Heart right ventricle (tissue), 16 donors: ENCODE data around the gene ZNF600. TPM values are rescaled to one million over a fixed set of nuclear protein-coding genes. Genes with fewer than 3 reads are reported as not detected.
A peak's percentile ranks its signal among the peaks of the same experiment; 100 is the strongest.
"Not testable (repeated sequence)": the region's sequence is repeated elsewhere in the genome, so short reads cannot be mapped to it uniquely, and the experiment has no call there.

ENCODE experiments used
- ATAC-seq, 8 donors: fragments of 200-7000 bp; cut with Tn5 transposase; one replicate each; pipeline ENCODE4 v1.9.1; 2020; ENCODE audit warnings: mild to moderate bottlenecking in 8 of 8, moderate library complexity in 8 of 8, moderate number of reproducible peaks in 1 of 8
- DNase-seq, 2 donors: peaks; one replicate each; pipeline ENCODE4 v3.0.0-alpha.2; 2020
- H3K27ac ChIP-seq, 10 donors: fragments of 200-600 bp; sonication (generic) in 2 of 10; one replicate each; pipeline versions ENCODE4 v1.5.0 to v1.8.0; 2020 to 2022; ENCODE audit warnings: mild to moderate bottlenecking in 3 of 10
- H3K27me3 ChIP-seq, 7 donors: fragments of 200-600 bp; one replicate each; pipeline ENCODE4 v1.8.0; 2021 to 2022; ENCODE audit warnings: mild to moderate bottlenecking in 2 of 7
- H3K36me3 ChIP-seq, 9 donors: fragments of 200-600 bp; sonication (generic) in 1 of 9; one replicate each; pipeline versions ENCODE4 v1.5.0 to v1.8.0; 2020 to 2022; ENCODE audit warnings: mild to moderate bottlenecking in 2 of 9
- H3K4me1 ChIP-seq, 9 donors: fragments of 200-600 bp; sonication (generic) in 1 of 9; one replicate each; pipeline versions ENCODE4 v1.5.0 to v1.8.0; 2020 to 2022; ENCODE audit warnings: mild to moderate bottlenecking in 4 of 9
- H3K4me3 ChIP-seq, 10 donors: fragments of 200-600 bp; sonication (generic) in 2 of 10; one replicate each; pipeline versions ENCODE4 v1.5.0 to v1.8.0; 2020 to 2022; ENCODE audit warnings: mild to moderate bottlenecking in 7 of 10, moderate library complexity in 2 of 10
- H3K9me3 ChIP-seq, 11 donors: fragments of 200-600 bp in 10 of 11; sonication (generic) in 2 of 11; one replicate each; pipeline versions ENCODE4 v1.5.0 to v1.8.0; 2013 to 2022; ENCODE audit warnings: mild to moderate bottlenecking in 2 of 11, control low read depth in 1 of 11, moderate library complexity in 1 of 11
- CTCF ChIP-seq, 9 donors: fragments of 200-600 bp; sonication (generic) in 2 of 9; IDR thresholded peaks; one replicate each; pipeline versions ENCODE4 v1.5.0 to v1.8.0; 2021 to 2022; ENCODE audit warnings: antibody characterized with exemption in 9 of 9, mild to moderate bottlenecking in 5 of 9, moderate library complexity in 1 of 9
- WGBS, 2 donors: extraction: QIAGEN DNeasy Blood & Tissue Kit; methylation state at CpG; one replicate each; pipeline ENCODE4 v1.1.7; 2013; ENCODE audit warnings: inconsistent platforms in 1 of 2; 5-methylcytosine and 5-hydroxymethylcytosine counted together
- intact Hi-C, 10 donors: fragments of 100-400 bp; cut with DNase I; formaldehyde crosslinking; loops; one replicate each; pipeline versions ENCODE4 v1.11.1 to v1.14.2; 2022
- polyA plus RNA-seq, 2 donors: library from polyadenylated mRNA; stranded (reverse); fragments of 200-250 nt; gene quantifications; one replicate each; pipeline ENCODE4 v1.2.3, GENCODE V29; 2013
- total RNA-seq, 10 donors: library from RNA; stranded (reverse); fragmentation: NEBNext Ultra II Directional in 3 of 10; extraction: Animal tissue kit (Norgen Biotek cat#: 25700) in 3 of 10; gene quantifications; one replicate each; pipeline versions ENCODE4 v1.2.1 to v1.2.4, GENCODE V29; 2021 to 2023
- donor health status: Arrhythmogenic right ventricular cardiomyopathy.
- donor health status: ischemic (EF 13 %, LVEDD 7.1; RV severe dilation, severe dysfunction).
- donor health status: healthy with polysubstance abuse.
- donor health status: DM: no; HTN: yes; CAD: no.
- donor health status: DM: no; HTN: no; CAD: no.
- donor health status: ischemic (EF 25% LVEDD 6.9; RV normal size, moderate dysfunction).
- donor health status: ischemic (EF 25% LVEDD 5.7; RV mildly dilated, moderate dysfunction).
- donor health status: healthy.
- donor health status: DM: yes; HTN: yes; CAD: no.
- donor health status: Ischemic cardiomyopathy.
- donor health status: ischemic (EF 35%, LVEDD 5.7; RV mildly dilated, moderate dysfunction).
- donor health status: nonischemic (EF 11% LVEDD 7.7; RV severe dilation, severe dysfunction).
- donor health status: DM: yes; HTN: yes; CAD: no.
- donor health status: PGD.
- donor health status: ischemic (EF 29% LVEDD 5.4; RV normal size, mild dysfunction).
- donor health status: nonischemic (EF 23%, LVEDD 6.1; RV moderate dilation, normal function).

ZNF600 gene
- total and polyA plus RNA-seq, 12 donors: 1.5 to 6.9 (median 2.5) TPM

- intact Hi-C loops: no loop called here
- no peak overlapping the region for H3K27ac ChIP-seq
- 87 to 88% methylated on average over 23 of the region's 23 CpGs for WGBS, 2 donors
- DNase-seq: no peak
- no peaks in the 10 kb centered on the region for H3K4me1 ChIP-seq
- TF ChIP-seq CTCF (IDR thresholded peaks at IDR 0.05): no peak
- no peaks in the 10 kb centered on the region for H3K27me3 ChIP-seq
- H3K36me3 ChIP-seq: peaks cover 0 to 75% (median 16%) of the 10 kb centered on the region in 9 donors
- no peak overlapping the region for H3K4me3 ChIP-seq
- ATAC-seq: no peak
- no peaks in the 10 kb centered on the region for H3K9me3 ChIP-seq
These were observed 61.7 kb downstream of the ZNF600 start for GRCh38 chr19:52724701-52725514.

DNA sequence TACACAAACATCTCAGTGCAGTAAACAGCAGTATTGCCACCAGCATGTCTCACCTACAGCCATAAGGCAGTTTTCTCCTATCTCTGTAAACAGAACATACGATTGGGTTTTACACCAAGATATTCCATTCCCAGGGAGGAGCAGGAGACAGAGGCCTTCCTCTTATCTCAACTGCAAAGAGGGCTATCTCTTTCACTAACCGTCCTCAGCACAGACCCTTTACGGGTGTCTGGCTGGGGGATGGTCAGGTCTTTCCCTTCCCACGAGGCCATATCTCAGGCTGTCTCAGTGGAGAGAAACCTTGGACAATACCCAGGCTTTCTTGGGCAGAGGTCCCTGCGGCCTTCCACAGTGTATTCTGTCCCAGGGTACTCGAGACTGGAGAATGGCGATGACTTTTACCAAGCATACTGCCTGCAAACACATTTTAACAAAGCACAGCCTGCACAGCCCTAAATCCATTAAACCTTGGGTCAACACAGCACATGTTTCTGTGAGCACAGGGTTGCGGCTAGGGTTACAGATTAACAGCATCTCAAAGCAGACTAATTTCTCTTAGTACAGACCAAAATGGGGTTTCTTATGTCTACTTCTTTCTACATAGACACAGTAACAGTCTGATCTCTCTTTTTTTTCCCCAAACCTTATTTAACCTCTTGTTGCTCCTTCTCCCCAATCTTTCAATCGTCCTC, 62.5 kb downstream of the ZNF600 start:
- H3K27me3 ChIP-seq, ATAC-seq, DNase-seq, intact Hi-C loops, H3K4me1 ChIP-seq, H3K4me3 ChIP-seq, H3K27ac ChIP-seq, H3K9me3 ChIP-seq: not testable (repeated sequence)
- peaks cover 0 to 78% (median 16%) of the 10 kb centered on the region in 9 donors for H3K36me3 ChIP-seq
- 62 to 67% methylated on average over 9 of the region's 9 CpGs for WGBS, 2 donors

GRCh38 chr19:52722062-52723003, 64.3 kb downstream of the ZNF600 start:
- Histone ChIP-seq H3K4me1 (no peaks in the 10 kb centered on the region), H3K27ac (no peak overlapping the region), H3K36me3 (peaks cover 0 to 71% (median 6%) of the 10 kb centered on the region in 9 donors), H3K4me3 (no peak overlapping the region), H3K9me3 (no peaks in the 10 kb centered on the region), H3K27me3 (no peaks in the 10 kb centered on the region)
- DNase-seq: no peak
- intact Hi-C loops: no loop called here
- TF ChIP-seq CTCF (IDR thresholded peaks at IDR 0.05): no peak
- no peak for ATAC-seq
- 93 to 94% methylated on average over 7 of the region's 7 CpGs for WGBS, 2 donors

DNA sequence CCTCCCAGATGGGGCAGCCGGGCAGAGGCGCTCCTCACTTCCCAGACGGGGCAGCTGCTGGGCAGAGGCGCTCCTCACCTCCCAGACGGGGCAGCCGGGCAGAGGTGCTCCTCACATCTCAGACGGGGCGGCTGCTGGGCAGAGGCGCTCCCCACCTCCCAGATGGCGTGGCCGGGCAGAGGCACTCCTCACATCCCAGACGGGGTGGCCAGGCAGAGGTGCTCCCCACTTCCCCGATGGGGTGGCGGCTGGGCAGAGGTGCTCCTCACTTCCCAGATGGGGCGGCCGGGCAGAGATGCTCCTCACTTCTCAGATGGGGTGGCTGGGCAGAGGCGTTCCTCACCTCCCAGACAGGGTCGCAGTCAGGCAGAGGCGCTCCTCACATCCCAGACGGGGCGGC, 66.0 kb downstream of the ZNF600 start:
- intact Hi-C loops, H3K9me3 ChIP-seq, H3K27me3 ChIP-seq, H3K27ac ChIP-seq, H3K4me3 ChIP-seq, DNase-seq, H3K4me1 ChIP-seq, ATAC-seq: not testable (repeated sequence)
- peaks cover 0 to 56% (median 2%) of the 10 kb centered on the region in 9 donors for H3K36me3 ChIP-seq
- 97% methylated on average over 21 of the region's 21 CpGs for WGBS, 2 donors

- intact Hi-C loops: no loop called here
- Histone ChIP-seq H3K27ac (peak overlapping the region in 1 of 10 donors; percentile 20), H3K36me3 (peaks cover 0 to 66% (median 0%) of the 10 kb centered on the region in 9 donors), H3K27me3 (no peaks in the 10 kb centered on the region), H3K4me1 (no peaks in the 10 kb centered on the region), H3K9me3 (no peaks in the 10 kb centered on the region), H3K4me3 (no peak overlapping the region)
- no peak for ATAC-seq
- no peak for DNase-seq
- 89 to 91% methylated on average over 1 of the region's 1 CpG for WGBS, 2 donors
- TF ChIP-seq CTCF (IDR thresholded peaks at IDR 0.05): no peak
These were observed 70.1 kb downstream of the ZNF600 start for GRCh38 chr19:52716522-52716921.

DNA sequence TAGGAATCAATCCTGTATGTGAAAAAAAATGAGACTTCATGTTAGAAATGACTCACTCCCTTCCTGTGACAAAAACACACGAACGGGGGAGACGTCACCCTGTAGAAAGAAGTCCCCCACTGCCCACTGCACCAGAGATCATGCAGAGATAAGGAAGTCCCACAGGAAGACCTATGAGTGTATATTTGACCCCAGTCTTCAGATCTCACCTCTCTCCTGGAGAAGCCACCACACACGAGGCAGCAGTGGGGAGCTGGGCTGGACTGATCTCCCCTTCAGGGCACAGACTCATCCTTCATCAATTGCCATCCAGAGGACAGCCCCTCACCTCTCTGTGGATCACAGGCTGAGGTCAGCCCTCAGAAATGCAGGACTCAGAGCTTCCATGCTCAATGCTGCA, 70.7 kb downstream of the ZNF600 start:
- 53 to 54% methylated on average over 4 of the region's 4 CpGs for WGBS, 2 donors

DNA sequence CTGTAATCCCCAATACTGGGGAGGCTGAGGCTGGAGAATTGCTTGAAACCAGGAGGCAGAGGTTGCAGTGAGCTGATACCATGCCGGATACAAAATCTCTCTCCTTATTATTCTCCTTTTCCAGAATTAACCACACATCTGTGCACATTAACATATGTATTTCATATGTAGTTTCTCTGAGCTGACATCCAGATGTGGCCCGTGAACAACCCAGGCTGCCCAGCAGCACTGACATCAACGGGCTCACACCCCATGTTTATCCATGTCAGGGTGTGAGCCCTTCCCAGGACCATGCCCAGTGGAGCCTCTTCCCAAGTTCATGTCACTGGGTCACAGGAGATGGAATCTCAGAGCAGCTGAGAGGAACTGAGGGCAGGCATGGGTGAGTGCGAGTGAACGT, 71.3 kb downstream of the ZNF600 start:
- intact Hi-C loops: not testable (repeated sequence)
- WGBS, 2 donors: 83 to 84% methylated on average over 5 of the region's 5 CpGs

More for the DNA sequence above, 70.7 kb downstream of the ZNF600 start:
- H3K4me1 ChIP-seq, H3K4me3 ChIP-seq, H3K9me3 ChIP-seq, intact Hi-C loops, DNase-seq, ATAC-seq, H3K27me3 ChIP-seq: not testable (repeated sequence)
- peak overlapping the region in 1 of 10 donors; percentile 20 for H3K27ac ChIP-seq
- H3K36me3 ChIP-seq: peaks cover 0 to 68% (median 5%) of the 10 kb centered on the region in 9 donors

More for the DNA sequence above, 71.3 kb downstream of the ZNF600 start:
- not testable (repeated sequence) for ATAC-seq, H3K4me1 ChIP-seq, H3K27me3 ChIP-seq, H3K4me3 ChIP-seq, H3K9me3 ChIP-seq, DNase-seq
- peak overlapping the region in 1 of 10 donors; percentile 44 for H3K27ac ChIP-seq
- peaks cover 0 to 71% (median 8%) of the 10 kb centered on the region in 9 donors for H3K36me3 ChIP-seq
